Measurements from ENCODE around the gene GMPS.

- TF ChIP-seq MAX (IDR thresholded peaks at IDR 0.05) (no peak), NFIC (IDR thresholded peaks at IDR 0.05) (no peak), EGR1 (IDR thresholded peaks at IDR 0.05) (no peak), CEBPB (IDR thresholded peaks at IDR 0.05) (no peak)
These were observed 51.0 kb downstream of the GMPS start for GRCh38 chr3:155921486-155921885.

Measured in Ishikawa (cell line).